Measurements from ENCODE around the gene FAAP20. TPM values are rescaled to one million over a fixed set of nuclear protein-coding genes. Genes with fewer than 3 reads are reported as not detected.

Gene FAAP20
- total and polyA plus RNA-seq, 12 donors: 2.7 to 185 (median 62.0) TPM

DNA sequence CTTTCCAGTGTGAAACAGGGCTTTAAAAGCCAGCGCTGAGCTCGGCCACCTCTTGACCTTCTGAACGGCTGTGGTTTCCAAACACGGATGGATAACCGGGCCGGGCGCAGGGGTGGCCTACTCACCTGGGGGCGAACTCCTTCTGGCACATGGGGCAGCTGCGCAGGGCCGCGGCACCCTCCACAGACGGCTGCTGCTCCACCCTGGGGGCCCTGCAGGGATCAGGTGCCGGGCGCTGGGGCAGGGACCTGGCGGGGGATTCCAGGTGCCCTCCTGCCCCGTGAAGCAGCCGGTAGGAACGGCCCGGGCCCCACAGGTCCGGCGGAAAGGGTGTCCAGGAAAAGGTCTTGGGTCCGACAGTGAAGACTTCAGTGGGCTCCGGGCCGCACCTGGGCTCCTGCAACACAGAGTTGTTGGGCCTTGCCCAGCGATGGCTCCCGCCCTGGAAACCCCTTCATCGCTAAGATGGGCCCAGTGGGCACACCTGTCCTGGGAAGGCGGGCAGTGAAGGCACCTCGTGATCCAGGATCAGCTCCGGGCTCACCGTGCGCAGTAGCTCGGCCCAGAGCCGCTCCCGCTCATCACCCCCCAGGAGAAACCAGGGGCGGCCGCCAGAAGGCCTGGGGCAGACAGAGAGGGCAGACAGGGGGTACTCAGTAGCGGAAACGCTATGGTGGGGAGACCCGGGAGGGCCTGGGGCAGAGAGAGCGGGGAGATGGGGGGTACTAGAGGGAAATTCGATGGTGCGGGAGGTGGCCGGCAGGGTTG is 874 bp downstream of the FAAP20 start:
- Histone ChIP-seq H3K27me3 (no peaks in the 10 kb centered on the region), H3K4me1 (replicated peaks in 1 of 2) (peaks cover 14 to 53% of the 10 kb centered on the region in 2 donors), H3K9me3 (replicated peaks in 1 of 3) (no peaks in the 10 kb centered on the region), H3K27ac (peak overlapping the region in 4 of 5 donors; percentile 14 to 97 (median 80)), H3K36me3 (replicated peaks in 1 of 2) (no peaks in the 10 kb centered on the region), H3K4me3 (peak overlapping the region in 2 of 4 donors; percentile 11 to 84)
- no peak for DNase-seq
- intact Hi-C loops (cut with DNase I): loop anchor here in 1 of 2 donors (10.0 kb wide), 1 partner anchor 351 kb away; no protein-coding TSS in a partner anchor
- TF ChIP-seq, protein P1, sequence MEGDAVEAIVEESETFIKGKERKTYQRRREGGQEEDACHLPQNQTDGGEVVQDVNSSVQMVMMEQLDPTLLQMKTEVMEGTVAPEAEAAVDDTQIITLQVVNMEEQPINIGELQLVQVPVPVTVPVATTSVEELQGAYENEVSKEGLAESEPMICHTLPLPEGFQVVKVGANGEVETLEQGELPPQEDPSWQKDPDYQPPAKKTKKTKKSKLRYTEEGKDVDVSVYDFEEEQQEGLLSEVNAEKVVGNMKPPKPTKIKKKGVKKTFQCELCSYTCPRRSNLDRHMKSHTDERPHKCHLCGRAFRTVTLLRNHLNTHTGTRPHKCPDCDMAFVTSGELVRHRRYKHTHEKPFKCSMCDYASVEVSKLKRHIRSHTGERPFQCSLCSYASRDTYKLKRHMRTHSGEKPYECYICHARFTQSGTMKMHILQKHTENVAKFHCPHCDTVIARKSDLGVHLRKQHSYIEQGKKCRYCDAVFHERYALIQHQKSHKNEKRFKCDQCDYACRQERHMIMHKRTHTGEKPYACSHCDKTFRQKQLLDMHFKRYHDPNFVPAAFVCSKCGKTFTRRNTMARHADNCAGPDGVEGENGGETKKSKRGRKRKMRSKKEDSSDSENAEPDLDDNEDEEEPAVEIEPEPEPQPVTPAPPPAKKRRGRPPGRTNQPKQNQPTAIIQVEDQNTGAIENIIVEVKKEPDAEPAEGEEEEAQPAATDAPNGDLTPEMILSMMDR (IDR thresholded peaks at IDR 0.05): no peak
- TF ChIP-seq POLR2A (IDR thresholded peaks at IDR 0.05): no peak
- 33 to 60% (median 55%) methylated on average over 14 to 44 of the region's 44 CpGs for WGBS, 4 donors

DNA sequence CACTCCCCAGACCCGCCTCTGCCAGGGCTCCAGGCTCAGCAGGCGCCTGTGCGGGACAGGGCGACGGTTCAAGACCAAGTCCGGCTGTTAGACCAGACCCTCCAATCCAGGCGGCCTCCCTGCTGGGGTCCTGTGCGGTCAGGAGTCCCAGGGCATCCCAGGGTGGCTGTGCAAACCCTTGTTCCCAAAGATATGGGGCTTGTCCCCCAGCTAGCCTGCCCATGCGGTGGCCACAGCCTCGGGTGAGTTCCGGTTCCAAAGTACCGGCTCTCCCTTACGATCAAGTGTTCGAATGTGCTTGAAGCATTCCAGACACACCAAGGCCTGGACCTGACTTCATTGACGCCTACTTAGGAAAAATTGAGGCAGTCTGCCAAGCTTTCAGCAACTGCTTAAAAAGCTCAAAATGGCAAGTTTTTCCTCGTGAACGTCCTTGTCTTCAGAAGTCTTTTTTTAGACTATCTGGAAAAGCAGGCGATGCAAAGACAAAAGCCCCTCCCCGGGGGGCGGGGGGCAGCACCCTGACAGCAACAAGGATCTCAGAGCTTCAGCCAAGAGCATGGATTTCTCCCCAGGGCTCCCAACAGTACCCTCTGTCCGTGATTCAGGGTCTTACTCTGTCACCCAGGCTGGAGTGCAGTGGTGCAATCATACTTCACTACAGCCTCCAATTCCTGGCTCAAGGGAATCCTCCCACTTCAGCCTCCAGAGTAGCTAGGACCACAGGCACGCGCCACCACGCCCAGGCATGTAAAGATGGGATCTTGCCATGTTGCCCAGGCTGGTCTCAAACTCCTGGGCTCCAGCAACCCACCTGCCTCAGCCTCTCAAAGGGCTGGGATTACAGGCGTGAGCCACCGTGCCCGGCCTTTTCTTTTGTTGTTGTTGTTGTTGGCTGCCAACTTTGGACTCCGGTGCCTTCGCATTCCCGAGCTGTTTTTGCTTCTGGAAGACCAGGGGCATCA is 2.3 kb downstream of the FAAP20 start:
- DNase-seq: peak in 3 of 7 donors; percentile 51 to 66 (median 52)
- 47 to 64% (median 59%) methylated on average over 22 to 30 of the region's 30 CpGs for WGBS, 4 donors
- no peaks in the 10 kb centered on the region for H3K27me3 ChIP-seq
- no peak for TF ChIP-seq POLR2A (IDR thresholded peaks at IDR 0.05)
- TF ChIP-seq, protein P1 (IDR thresholded peaks at IDR 0.05): no peak
- H3K4me3 ChIP-seq: no peak overlapping the region
- no peaks in the 10 kb centered on the region for H3K9me3 ChIP-seq (replicated peaks in 1 of 3)
- peaks cover 14 to 52% of the 10 kb centered on the region in 2 donors for H3K4me1 ChIP-seq (replicated peaks in 1 of 2)
- no peaks in the 10 kb centered on the region for H3K36me3 ChIP-seq (replicated peaks in 1 of 2)
- intact Hi-C loops (cut with DNase I): loop anchor here in 1 of 2 donors (10.0 kb wide), 1 partner anchor 352 kb away; no protein-coding TSS in a partner anchor
- H3K27ac ChIP-seq: peak overlapping the region; percentile 19 to 97 (median 61)

DNA sequence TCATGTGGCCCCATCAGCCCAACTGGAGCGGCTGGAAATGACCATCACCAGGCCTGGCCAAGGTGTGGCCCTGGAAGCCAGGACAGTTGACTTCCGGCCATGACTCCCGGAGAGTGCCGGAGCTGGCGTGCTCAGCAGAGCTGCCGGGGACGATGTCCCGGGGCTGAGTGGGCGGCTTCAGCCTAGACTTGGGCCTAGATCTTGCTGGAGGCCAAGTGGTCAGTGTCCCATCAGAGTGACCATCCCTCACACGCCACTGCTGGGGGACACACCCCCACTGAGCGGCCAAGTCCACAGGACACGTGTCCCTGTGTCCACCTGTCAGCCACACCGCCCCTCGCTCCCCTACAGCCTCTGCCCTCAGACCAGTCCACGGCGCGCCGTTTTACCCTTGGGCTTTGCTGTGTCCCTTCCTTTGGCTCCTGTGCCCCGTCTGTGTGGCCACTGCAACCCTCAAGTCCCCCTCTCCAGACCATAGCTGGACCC is 4.0 kb downstream of the FAAP20 start:
- intact Hi-C loops (cut with DNase I): loop anchor here in 1 of 2 donors (10.0 kb wide), 1 partner anchor 354 kb away; no protein-coding TSS in a partner anchor
- no peak for TF ChIP-seq POLR2A (IDR thresholded peaks at IDR 0.05)
- TF ChIP-seq, protein P1 (IDR thresholded peaks at IDR 0.05): no peak
- Histone ChIP-seq H3K36me3 (replicated peaks in 1 of 2) (no peaks in the 10 kb centered on the region), H3K27me3 (no peaks in the 10 kb centered on the region), H3K4me3 (peak overlapping the region in 1 of 4 donors; percentile 51), H3K9me3 (replicated peaks in 1 of 3) (no peaks in the 10 kb centered on the region), H3K27ac (peak overlapping the region; percentile 80 to 97 (median 94)), H3K4me1 (replicated peaks in 1 of 2) (peaks cover 14 to 50% of the 10 kb centered on the region in 2 donors)
- DNase-seq: peak in 5 of 7 donors; percentile 47 to 77 (median 60)
- WGBS, 4 donors: 44 to 80% (median 64%) methylated on average over 8 to 19 of the region's 19 CpGs
